GM23338 (cell line): ENCODE results near the gene DRAM1. TPM values are rescaled to one million over a fixed set of nuclear protein-coding genes. Genes with fewer than 3 reads are reported as not detected.
A peak's percentile ranks its signal among the peaks of the same experiment; 100 is the strongest.

Experiments used
- ATAC-seq: fragments of 200-7000 bp; cut with Tn5 transposase; 3 replicates; pipeline ENCODE4 v1.9.1; 2020
- DNase-seq: peaks from one replicate; pipeline ENCODE4 v3.0.0-alpha.2; 2015; ENCODE audit warnings: low spot score
- H2AFZ ChIP-seq: fragments of 200-600 bp; sonication (generic); 2 replicates; pipeline ENCODE4 v1.8.0; 2016; ENCODE audit warnings: antibody characterized with exemption, mild to moderate bottlenecking, moderate library complexity
- H3F3A ChIP-seq: fragments of 200-600 bp; sonication (generic); replicated peaks from 2 replicates; pipeline ENCODE4 v1.8.0; 2017; ENCODE audit warnings: antibody characterized with exemption, mixed run types, low read depth
- H3K27ac ChIP-seq: fragments of 200-600 bp; sonication (generic); 2 replicates; pipeline ENCODE4 v1.6.1; 2016; ENCODE audit warnings: low read depth
- H3K27me3 ChIP-seq: fragments of 200-600 bp; sonication (generic); 2 replicates; pipeline ENCODE4 v1.8.0; 2016; ENCODE audit warnings: mild to moderate bottlenecking, mixed run types, moderate library complexity; ENCODE audit not compliant: insufficient read depth
- H3K36me3 ChIP-seq: fragments of 200-600 bp; sonication (generic); 2 replicates; pipeline ENCODE4 v1.8.0; 2016; ENCODE audit warnings: mild to moderate bottlenecking; ENCODE audit not compliant: insufficient read depth
- H3K4me1 ChIP-seq: fragments of 200-600 bp; sonication (generic); 2 replicates; pipeline ENCODE4 v1.8.0; 2016; ENCODE audit warnings: mild to moderate bottlenecking, moderate library complexity; ENCODE audit not compliant: insufficient read depth
- H3K4me2 ChIP-seq: fragments of 200-600 bp; sonication (generic); 2 replicates; pipeline ENCODE4 v1.7.1; 2017; ENCODE audit warnings: mixed run types
- H3K4me3 ChIP-seq: fragments of 200-600 bp; sonication (generic); 2 replicates; pipeline ENCODE4 v1.6.1; 2016; ENCODE audit warnings: mixed run types
- H3K79me2 ChIP-seq: fragments of 200-600 bp; sonication (generic); replicated peaks from 2 replicates; pipeline ENCODE4 v1.8.0; 2017; ENCODE audit warnings: mild to moderate bottlenecking; ENCODE audit not compliant: insufficient read depth
- H3K9me2 ChIP-seq: fragments of 200-600 bp; sonication (generic); 2 replicates; pipeline ENCODE4 v1.8.0; 2017; ENCODE audit not compliant: insufficient read depth
- H4K20me1 ChIP-seq: fragments of 200-600 bp; sonication (generic); replicated peaks from 2 replicates; pipeline ENCODE4 v1.8.0; 2017; ENCODE audit warnings: mild to moderate bottlenecking; ENCODE audit not compliant: insufficient read depth
- H3K27ac Mint-ChIP-seq: 2 replicates; pipeline ENCODE4 v1.8.0; 2020; ENCODE audit warnings: inconsistent platforms, mild to moderate bottlenecking, moderate library complexity, mixed read lengths
- H3K27me3 Mint-ChIP-seq: 3 replicates; pipeline ENCODE4 v1.8.0; 2022; ENCODE audit warnings: low read depth, mild to moderate bottlenecking, moderate library complexity, mixed read lengths, inconsistent platforms; ENCODE audit not compliant: insufficient read depth, poor library complexity
- H3K36me3 Mint-ChIP-seq: 3 replicates; pipeline ENCODE4 v1.8.0; 2021; ENCODE audit warnings: low read depth, mild to moderate bottlenecking, inconsistent platforms, moderate library complexity, mixed read lengths
- H3K4me1 Mint-ChIP-seq: 3 replicates; pipeline ENCODE4 v1.8.0; 2020; ENCODE audit warnings: mild to moderate bottlenecking, inconsistent platforms, mixed read lengths
- H3K4me3 Mint-ChIP-seq: 3 replicates; pipeline ENCODE4 v1.8.0; 2021; ENCODE audit warnings: moderate library complexity, mild to moderate bottlenecking, inconsistent platforms, mixed read lengths
- H3K9me3 Mint-ChIP-seq: 3 replicates; pipeline ENCODE4 v1.8.0; 2020; ENCODE audit warnings: moderate library complexity, mild to moderate bottlenecking, inconsistent platforms, mixed read lengths
- CREB1 ChIP-seq: fragments of 250-450 bp; sonication (Bioruptor Pico); IDR thresholded peaks from 2 replicates; pipeline ENCODE4 v1.5.0; 2020; ENCODE audit warnings: low read depth, mild to moderate bottlenecking, moderate library complexity
- EZH2 ChIP-seq: fragments of 200-600 bp; sonication (generic); IDR thresholded peaks from one replicate; pipeline ENCODE4 v1.8.0; 2017; ENCODE audit warnings: antibody characterized with exemption, mild to moderate bottlenecking, low read depth; ENCODE audit not compliant: unreplicated experiment
- EZH2phosphoT487 ChIP-seq: fragments of 200-600 bp; sonication (generic); IDR thresholded peaks from one replicate; pipeline ENCODE4 v1.8.1; 2018; ENCODE audit warnings: antibody characterized with exemption; ENCODE audit not compliant: unreplicated experiment
- JUNB ChIP-seq: IDR thresholded peaks from one replicate; pipeline ENCODE4 v1.6.1; 2016; ENCODE audit warnings: antibody characterized with exemption; ENCODE audit not compliant: unreplicated experiment
- NANOG ChIP-seq: IDR thresholded peaks from 2 replicates; pipeline ENCODE4 v1.6.1; 2016; ENCODE audit warnings: antibody characterized with exemption, borderline replicate concordance
- POLR2AphosphoS5 ChIP-seq: IDR thresholded peaks from 2 replicates; pipeline ENCODE4 v1.6.1; 2016; ENCODE audit warnings: antibody characterized with exemption, low read depth
- STAT1 ChIP-seq: IDR thresholded peaks from one replicate; pipeline ENCODE4 v1.6.1; 2016; ENCODE audit warnings: antibody characterized with exemption; ENCODE audit not compliant: unreplicated experiment
- ZNF114 ChIP-seq: fragments of 250-450 bp; sonication (Bioruptor Pico); IDR thresholded peaks from 2 replicates; pipeline ENCODE4 v1.5.0; 2020; ENCODE audit warnings: mild to moderate bottlenecking, moderate library complexity
- polyA plus RNA-seq: library from polyadenylated mRNA; unstranded; fragments of >200 nt; fragmentation: Nextera tagmentation; extraction: Ambion mirVana; gene quantifications from 2 replicates; pipeline ENCODE4 v1.2.1, GENCODE V29; 2016
- total RNA-seq: library from RNA; depleted of rRNA; stranded (reverse); fragments of >200 nt; shearing (Covaris generic); gene quantifications from 2 replicates; pipeline ENCODE4 v1.2.3, GENCODE V29; 2014
- TF ChIP-seq, protein P1 (sequence below), 2 experiments: fragments of 200-600 bp in 1 of 2; sonication (generic) in 1 of 2; conservative IDR thresholded peaks; 2 replicates each; pipeline versions ENCODE4 v1.5.1 to v1.6.1; 2016 to 2017; ENCODE audit warnings: antibody characterized with exemption in 2 of 2, low read depth in 2 of 2, mild to moderate bottlenecking in 2 of 2, moderate library complexity in 1 of 2
- TF ChIP-seq, protein P2 (sequence below): IDR thresholded peaks from one replicate; pipeline ENCODE4 v1.6.1; 2018; ENCODE audit warnings: antibody characterized with exemption; ENCODE audit not compliant: unreplicated experiment
- TF ChIP-seq, protein P3 (sequence below): fragments of 250-450 bp; sonication (Bioruptor Pico); IDR thresholded peaks from 2 replicates; pipeline ENCODE4 v1.5.0; 2020; ENCODE audit warnings: mild to moderate bottlenecking, moderate library complexity

The DRAM1 gene
- total and polyA plus RNA-seq, 2 experiments from 2014 or later, result 5.7 to 8.5 TPM

DNA sequence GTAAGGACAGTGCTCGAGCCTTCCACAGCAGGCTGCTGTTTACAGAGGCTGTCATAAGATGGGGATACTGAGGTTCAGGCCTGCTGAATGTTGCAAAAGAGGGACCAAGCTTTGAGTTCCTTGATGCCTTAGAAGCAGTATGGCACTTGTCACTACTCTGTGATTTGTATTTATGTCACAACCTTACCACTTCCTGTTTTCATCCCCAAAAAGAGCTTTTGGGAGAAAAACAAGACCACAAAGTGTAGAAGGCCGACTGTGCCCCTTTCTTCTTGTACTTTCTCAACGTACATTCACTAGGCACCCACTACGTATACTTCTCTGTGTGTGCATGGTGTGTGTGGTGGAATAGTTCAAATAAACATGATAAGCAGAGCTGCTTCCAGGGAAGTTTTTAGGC is 90.1 kb downstream of the DRAM1 start (continued):
- TF ChIP-seq STAT1 (no peak), EZH2 (no peak), POLR2AphosphoS5 (no peak), EZH2phosphoT487 (no peak)

DNA sequence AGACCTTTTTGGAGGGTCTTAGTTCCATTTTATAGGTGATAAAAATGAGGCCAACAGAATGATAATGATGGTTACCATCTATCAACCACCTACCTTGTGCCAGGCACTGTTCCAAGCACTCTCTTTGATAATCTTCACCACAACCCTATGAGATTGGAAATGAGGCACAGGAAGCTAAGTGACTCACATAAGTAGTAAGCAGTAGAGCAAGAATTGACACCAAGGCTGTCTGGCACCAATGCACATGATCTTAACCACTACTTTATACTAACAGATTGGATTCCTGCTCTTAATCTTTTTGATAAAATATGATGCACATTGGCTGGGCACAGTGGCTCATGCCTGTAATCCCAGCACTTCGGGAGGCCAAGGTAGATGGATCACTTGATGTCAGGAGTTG is 91.4 kb downstream of the DRAM1 start:
- Histone ChIP-seq H3K4me1 (no peaks in the 10 kb centered on the region), H4K20me1 (no peaks in the 10 kb centered on the region), H2AFZ (no peak overlapping the region), H3K4me2 (no peak overlapping the region), H3K9me2 (no peaks in the 10 kb centered on the region), H3F3A (no peaks in the 10 kb centered on the region), H3K27ac (no peak overlapping the region), H3K27me3 (no peaks in the 10 kb centered on the region), H3K4me3 (no peak overlapping the region), H3K36me3 (no peaks in the 10 kb centered on the region), H3K79me2 (no peaks in the 10 kb centered on the region)
- no peak for ATAC-seq
- no peaks in the 10 kb centered on the region for H3K4me1 Mint-ChIP-seq
- H3K36me3 Mint-ChIP-seq, result no peaks in the 10 kb centered on the region
- peaks cover 2% of the 10 kb centered on the region for H3K27me3 Mint-ChIP-seq
- 0 out of 2 replicates have a peak overlapping the region, but pooled peaks have one; percentile 18 for H3K27ac Mint-ChIP-seq
- H3K9me3 Mint-ChIP-seq, result no peaks in the 10 kb centered on the region
- no peak for TF ChIP-seq NANOG
- no peak for TF ChIP-seq POLR2AphosphoS5
- TF ChIP-seq CREB1, result no peak
- TF ChIP-seq, protein P1, sequence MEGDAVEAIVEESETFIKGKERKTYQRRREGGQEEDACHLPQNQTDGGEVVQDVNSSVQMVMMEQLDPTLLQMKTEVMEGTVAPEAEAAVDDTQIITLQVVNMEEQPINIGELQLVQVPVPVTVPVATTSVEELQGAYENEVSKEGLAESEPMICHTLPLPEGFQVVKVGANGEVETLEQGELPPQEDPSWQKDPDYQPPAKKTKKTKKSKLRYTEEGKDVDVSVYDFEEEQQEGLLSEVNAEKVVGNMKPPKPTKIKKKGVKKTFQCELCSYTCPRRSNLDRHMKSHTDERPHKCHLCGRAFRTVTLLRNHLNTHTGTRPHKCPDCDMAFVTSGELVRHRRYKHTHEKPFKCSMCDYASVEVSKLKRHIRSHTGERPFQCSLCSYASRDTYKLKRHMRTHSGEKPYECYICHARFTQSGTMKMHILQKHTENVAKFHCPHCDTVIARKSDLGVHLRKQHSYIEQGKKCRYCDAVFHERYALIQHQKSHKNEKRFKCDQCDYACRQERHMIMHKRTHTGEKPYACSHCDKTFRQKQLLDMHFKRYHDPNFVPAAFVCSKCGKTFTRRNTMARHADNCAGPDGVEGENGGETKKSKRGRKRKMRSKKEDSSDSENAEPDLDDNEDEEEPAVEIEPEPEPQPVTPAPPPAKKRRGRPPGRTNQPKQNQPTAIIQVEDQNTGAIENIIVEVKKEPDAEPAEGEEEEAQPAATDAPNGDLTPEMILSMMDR (conservative IDR thresholded peaks at IDR 0.05; ENCODE audit: low read depth in 2 of 2), result no peak
- TF ChIP-seq JUNB, result no peak
- TF ChIP-seq ZNF114, result no peak
- TF ChIP-seq EZH2phosphoT487, result no peak
- TF ChIP-seq EZH2, result no peak
- TF ChIP-seq, protein P2, sequence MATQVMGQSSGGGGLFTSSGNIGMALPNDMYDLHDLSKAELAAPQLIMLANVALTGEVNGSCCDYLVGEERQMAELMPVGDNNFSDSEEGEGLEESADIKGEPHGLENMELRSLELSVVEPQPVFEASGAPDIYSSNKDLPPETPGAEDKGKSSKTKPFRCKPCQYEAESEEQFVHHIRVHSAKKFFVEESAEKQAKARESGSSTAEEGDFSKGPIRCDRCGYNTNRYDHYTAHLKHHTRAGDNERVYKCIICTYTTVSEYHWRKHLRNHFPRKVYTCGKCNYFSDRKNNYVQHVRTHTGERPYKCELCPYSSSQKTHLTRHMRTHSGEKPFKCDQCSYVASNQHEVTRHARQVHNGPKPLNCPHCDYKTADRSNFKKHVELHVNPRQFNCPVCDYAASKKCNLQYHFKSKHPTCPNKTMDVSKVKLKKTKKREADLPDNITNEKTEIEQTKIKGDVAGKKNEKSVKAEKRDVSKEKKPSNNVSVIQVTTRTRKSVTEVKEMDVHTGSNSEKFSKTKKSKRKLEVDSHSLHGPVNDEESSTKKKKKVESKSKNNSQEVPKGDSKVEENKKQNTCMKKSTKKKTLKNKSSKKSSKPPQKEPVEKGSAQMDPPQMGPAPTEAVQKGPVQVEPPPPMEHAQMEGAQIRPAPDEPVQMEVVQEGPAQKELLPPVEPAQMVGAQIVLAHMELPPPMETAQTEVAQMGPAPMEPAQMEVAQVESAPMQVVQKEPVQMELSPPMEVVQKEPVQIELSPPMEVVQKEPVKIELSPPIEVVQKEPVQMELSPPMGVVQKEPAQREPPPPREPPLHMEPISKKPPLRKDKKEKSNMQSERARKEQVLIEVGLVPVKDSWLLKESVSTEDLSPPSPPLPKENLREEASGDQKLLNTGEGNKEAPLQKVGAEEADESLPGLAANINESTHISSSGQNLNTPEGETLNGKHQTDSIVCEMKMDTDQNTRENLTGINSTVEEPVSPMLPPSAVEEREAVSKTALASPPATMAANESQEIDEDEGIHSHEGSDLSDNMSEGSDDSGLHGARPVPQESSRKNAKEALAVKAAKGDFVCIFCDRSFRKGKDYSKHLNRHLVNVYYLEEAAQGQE, result no peak
- no peak for TF ChIP-seq STAT1
- TF ChIP-seq, protein P3, sequence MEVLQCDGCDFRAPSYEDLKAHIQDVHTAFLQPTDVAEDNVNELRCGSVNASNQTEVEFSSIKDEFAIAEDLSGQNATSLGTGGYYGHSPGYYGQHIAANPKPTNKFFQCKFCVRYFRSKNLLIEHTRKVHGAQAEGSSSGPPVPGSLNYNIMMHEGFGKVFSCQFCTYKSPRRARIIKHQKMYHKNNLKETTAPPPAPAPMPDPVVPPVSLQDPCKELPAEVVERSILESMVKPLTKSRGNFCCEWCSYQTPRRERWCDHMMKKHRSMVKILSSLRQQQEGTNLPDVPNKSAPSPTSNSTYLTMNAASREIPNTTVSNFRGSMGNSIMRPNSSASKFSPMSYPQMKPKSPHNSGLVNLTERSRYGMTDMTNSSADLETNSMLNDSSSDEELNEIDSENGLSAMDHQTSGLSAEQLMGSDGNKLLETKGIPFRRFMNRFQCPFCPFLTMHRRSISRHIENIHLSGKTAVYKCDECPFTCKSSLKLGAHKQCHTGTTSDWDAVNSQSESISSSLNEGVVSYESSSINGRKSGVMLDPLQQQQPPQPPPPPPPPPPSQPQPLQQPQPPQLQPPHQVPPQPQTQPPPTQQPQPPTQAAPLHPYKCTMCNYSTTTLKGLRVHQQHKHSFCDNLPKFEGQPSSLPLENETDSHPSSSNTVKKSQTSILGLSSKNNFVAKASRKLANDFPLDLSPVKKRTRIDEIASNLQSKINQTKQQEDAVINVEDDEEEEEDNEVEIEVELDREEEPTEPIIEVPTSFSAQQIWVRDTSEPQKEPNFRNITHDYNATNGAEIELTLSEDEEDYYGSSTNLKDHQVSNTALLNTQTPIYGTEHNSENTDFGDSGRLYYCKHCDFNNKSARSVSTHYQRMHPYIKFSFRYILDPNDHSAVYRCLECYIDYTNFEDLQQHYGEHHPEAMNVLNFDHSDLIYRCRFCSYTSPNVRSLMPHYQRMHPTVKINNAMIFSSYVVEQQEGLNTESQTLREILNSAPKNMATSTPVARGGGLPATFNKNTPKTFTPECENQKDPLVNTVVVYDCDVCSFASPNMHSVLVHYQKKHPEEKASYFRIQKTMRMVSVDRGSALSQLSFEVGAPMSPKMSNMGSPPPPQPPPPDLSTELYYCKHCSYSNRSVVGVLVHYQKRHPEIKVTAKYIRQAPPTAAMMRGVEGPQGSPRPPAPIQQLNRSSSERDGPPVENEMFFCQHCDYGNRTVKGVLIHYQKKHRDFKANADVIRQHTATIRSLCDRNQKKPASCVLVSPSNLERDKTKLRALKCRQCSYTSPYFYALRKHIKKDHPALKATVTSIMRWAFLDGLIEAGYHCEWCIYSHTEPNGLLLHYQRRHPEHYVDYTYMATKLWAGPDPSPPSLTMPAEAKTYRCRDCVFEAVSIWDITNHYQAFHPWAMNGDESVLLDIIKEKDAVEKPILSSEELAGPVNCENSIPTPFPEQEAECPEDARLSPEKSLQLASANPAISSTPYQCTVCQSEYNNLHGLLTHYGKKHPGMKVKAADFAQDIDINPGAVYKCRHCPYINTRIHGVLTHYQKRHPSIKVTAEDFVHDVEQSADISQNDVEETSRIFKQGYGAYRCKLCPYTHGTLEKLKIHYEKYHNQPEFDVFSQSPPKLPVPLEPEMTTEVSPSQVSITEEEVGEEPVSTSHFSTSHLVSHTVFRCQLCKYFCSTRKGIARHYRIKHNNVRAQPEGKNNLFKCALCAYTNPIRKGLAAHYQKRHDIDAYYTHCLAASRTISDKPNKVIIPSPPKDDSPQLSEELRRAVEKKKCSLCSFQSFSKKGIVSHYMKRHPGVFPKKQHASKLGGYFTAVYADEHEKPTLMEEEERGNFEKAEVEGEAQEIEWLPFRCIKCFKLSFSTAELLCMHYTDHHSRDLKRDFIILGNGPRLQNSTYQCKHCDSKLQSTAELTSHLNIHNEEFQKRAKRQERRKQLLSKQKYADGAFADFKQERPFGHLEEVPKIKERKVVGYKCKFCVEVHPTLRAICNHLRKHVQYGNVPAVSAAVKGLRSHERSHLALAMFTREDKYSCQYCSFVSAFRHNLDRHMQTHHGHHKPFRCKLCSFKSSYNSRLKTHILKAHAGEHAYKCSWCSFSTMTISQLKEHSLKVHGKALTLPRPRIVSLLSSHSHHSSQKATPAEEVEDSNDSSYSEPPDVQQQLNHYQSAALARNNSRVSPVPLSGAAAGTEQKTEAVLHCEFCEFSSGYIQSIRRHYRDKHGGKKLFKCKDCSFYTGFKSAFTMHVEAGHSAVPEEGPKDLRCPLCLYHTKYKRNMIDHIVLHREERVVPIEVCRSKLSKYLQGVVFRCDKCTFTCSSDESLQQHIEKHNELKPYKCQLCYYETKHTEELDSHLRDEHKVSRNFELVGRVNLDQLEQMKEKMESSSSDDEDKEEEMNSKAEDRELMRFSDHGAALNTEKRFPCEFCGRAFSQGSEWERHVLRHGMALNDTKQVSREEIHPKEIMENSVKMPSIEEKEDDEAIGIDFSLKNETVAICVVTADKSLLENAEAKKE (CRISPR knock-in tag), result no peak
- no peak for DNase-seq
- H3K4me3 Mint-ChIP-seq, result no peak overlapping the region
